Measurements from ENCODE around the gene RAB27B.
"Not testable (repeated sequence)": the region's sequence is repeated elsewhere in the genome, so short reads cannot be mapped to it uniquely, and the experiment has no call there.

Gene RAB27B, protein sequence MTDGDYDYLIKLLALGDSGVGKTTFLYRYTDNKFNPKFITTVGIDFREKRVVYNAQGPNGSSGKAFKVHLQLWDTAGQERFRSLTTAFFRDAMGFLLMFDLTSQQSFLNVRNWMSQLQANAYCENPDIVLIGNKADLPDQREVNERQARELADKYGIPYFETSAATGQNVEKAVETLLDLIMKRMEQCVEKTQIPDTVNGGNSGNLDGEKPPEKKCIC

DNA sequence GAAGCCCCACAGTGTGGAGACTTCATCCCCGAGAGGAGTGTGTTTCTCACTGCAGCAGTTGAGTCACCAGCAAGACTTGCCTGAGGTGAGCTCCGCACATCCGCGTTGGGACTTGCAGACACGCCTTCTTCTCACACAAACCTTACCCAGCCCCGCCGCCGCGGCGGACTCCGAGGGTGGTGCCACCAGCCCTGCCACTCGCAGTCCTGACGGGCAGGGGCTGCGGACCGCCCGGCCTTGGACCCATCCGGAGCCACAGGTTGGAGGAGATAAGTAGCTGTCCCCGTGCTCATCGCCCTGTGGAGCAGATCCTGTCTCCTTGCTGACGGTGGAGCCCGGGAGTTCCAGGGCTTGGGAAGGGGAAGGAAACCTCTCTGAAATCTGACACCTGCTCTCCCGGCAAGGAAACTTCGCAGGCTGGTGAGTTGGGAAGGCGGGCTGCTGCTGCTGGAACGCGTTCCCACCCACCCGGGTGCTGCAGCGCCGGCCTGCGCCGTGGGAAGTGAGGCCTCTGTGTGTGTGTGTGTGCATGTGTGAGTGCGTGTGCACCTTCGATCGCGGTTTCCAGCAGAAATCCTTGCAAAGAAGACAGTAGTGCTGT is at the start of gene RAB27B:
Gene RAB27B, plus strand, starts transcription at position 197 of the 601 bp plus-strand sequence. CDS start 49,109 bp downstream, outside the sequence.
- peak; percentile 81 for DNase-seq

DNA sequence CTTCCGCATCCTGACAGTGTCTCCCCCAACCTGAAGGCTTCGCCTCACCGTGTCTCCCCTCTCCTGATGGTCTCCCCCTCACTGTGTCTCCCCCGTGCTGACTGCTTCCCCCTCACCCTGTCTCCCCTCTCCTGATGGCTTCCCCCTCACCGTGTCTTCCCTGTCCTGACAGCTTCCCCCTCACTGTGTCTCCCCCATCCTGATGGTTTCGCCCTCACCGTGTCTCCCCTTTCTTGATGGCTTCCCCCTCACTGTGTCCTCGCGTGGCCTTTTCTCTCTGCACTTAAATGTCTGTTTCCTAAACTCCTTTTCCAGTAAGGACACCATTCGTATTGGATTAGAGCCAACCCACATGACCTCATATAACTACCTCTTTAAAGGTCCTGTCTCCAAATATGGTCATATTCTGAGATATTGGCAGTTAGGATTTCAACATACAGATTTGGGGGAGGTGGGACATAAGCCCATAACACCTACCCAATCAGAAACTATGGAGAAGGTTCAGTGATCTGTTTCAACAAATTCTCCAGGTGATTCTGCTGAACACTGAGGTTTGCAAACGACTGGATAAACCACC is 47.9 kb upstream of the RAB27B start:
- no peak for DNase-seq

DNA sequence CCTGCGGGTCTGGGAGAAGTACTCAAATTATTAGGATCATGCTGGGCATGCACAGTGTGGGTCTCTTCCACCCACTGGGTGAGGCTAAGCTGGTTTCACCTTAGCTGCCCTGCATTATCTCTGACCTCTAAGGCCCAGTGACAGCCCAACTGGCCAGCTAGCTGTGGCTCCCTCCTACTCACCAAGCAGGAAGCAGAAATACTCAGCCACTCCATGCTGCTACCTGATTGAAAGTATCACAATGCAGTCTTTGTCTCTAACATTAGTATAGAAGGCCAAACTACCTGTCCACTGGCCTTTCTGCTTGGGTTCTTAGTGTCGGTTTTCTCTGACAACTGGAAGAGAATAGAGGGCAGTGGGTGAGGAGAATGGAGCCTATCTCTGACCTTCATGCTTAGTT is 47.3 kb upstream of the RAB27B start:
- no peak for DNase-seq

DNA sequence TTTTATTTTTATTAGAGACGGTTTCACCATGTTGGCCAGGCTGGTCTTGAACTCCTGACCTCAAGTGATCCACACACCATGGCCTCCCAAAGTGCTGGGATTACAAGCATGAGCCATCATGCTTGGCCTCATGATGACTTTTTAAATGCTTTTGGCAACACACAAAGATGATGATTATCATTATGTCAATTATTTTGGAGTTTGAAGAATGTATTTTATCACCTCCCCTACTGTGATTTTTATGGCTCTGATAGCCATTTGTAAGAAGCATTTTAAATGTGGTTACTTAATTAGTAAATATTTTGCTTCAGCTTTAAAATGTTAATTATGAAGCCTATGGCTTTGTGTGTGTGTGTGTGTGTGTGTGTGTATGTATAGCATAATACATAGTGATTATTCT is 45.1 kb upstream of the RAB27B start:
- DNase-seq: peak; percentile 56

DNA sequence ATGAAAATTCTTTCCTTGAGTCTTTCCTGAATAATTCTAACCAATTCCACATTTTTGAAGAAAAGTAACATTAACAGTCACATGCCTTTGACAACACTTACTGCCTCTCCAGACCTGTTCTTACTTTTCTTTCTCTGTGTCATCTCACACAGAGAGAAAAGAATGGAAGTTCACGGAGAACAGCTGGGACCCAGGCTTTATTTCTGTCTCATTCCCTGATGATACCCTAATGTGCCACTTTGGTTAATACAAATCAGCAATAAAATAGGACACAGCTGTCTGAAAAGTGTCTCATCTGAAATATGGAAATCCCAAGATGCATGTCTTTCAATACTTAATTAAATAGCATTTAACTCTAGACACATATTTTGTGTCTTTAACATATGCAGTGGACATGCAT is 42.1 kb upstream of the RAB27B start:
- no peak for DNase-seq

DNA sequence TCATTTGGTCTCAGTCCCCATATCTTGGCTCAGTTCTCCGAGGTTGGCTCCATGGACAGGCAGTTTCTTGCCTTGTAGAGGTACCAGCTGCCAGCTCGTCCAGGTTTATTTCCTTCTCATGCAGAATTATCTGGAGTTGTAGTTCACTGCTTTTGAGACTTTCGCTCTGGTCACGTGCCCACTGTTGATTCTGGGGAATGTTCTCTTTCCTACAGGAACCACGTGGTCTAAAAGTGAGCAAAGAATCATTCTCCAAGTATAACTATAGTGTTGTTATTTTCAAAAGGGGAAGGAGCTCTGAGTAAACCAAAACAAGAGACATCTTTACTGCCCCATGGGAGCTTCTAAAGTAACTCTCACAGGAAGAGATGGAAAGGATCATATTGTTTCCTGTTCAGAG is 41.2 kb upstream of the RAB27B start:
- DNase-seq: no peak

DNA sequence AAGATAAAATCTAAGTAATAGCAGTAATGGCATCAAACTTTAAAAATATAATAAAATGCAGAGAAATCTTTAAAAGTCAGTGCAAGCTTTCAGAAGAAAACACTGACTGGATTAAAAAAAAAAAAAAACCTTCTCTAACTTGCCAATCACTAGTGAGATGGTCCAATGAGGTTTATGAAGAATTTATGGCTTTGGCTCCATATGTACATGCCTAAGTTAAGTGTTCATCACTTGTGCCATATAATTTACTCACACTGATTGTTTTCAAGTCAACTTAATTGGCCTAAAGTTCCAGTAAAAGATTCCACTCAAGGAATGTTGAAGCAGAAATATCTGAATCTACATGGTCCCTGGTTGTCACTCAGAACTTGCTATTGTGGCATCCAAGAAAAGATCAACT is 40.7 kb upstream of the RAB27B start:
- DNase-seq: peak; percentile 91

DNA sequence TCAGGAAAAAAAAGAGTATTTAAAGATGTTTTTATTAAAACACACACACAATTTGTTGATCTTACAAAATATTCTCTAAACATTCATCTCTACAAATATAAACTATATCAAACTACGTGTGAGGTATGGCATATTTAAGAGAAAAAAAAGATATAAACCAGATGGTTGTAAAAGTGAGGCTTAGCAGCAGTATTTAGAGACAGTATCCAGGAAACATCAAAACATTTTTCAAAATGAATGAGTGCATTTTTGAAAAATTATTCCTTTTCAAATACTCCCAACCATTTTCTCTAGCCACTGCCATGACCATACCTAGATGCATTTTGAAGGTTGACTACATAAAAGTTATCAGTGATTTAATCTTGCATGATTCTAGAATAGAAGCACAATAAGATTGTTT is 38.2 kb upstream of the RAB27B start:
- peak; percentile 27 for DNase-seq

DNA sequence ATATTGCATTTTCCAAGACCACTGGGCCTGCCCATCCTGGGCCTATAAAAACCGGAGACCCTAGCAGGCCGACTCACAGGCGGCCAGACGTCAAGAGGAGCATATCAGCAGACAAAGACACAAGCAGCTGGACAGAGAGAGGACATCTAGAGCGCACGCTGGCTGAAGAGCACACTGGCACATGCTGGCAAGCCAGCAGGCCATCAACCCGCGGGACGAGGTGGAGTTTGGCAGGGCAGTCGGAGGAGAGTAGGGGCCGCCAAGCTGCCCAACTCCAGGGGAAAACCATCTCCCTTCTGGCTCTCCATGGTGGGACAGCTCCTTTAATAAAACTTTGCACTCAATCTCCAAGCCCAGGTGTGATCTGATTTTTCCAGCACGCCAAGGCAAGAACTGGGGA is 36.6 kb upstream of the RAB27B start:
- DNase-seq: no peak

DNA sequence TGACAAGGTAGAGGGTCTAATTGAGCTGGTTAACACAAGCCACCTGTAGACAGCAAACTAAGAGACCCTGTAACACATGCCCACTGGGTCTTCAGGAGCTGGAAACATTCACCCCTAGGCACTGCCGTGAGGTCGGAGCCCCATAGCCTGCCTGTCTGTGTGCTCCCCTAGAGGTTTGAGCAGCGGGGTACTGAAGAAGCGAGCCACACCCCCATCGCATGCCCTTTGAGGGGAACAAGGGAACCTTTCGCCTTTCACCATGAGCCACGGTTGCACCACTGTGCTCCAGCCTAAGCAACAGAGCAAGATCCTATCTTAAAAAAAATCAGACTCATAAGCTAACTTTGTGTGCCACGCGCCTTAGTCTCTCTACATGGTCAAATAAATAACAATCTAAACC is 36.2 kb upstream of the RAB27B start:
- DNase-seq: no peak

DNA sequence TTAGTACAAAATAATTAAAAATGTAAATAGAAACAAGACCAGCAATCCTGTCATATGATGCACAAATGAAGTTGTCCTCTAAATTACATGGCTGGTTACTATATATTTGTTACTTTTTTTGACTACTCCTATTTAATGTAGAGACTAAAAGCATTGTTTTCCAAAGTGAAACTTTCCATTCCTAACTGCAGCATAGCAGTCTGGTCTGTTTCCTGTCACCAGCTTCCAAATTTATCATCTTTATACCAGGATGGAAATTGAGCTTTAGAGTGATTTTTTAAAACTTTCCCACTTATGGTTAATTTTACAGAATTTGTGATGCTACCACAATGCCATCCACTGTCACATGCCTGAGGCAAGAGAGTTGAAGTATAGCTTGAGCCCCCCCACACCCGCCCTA is 33.5 kb upstream of the RAB27B start:
- DNase-seq: peak; percentile 26

DNA sequence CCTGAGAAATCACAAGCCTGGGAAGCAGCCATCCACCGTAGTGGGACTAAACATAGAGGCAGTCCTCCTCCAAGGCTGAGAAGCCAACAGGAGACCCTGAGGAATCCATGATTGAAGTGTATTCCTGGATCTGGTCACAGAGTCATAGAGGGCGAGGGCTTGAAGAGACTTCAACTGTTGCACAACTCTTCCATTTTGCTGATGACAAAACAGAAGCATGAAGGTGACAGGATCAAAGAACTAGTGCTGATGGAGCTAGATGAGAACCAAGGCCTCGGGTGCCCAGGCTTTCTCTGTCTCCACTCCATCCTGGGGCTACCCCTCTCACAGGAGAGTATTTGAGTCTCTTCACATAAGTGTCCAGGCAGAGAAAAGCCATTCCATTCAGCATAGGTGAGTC is 30.1 kb upstream of the RAB27B start:
- no peak for DNase-seq

DNA sequence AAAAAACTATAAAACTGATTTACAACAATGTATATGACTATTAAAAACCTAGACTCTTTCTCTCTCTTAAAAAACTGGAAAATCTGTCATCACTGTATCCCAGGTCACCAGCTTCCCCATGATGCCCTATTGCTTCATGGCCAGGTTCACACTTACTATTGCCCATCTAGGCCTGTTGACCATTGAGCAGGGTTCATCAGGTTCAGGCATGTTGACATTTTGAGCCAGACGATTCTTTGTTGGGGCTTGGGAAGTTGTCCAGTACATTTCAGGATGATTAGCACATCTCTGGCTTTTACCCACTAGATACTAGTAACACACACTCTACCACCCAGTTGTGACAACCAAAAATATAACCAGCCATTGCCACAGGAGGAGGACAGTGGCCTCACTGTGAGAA is 26.9 kb upstream of the RAB27B start:
- no peak for DNase-seq

DNA sequence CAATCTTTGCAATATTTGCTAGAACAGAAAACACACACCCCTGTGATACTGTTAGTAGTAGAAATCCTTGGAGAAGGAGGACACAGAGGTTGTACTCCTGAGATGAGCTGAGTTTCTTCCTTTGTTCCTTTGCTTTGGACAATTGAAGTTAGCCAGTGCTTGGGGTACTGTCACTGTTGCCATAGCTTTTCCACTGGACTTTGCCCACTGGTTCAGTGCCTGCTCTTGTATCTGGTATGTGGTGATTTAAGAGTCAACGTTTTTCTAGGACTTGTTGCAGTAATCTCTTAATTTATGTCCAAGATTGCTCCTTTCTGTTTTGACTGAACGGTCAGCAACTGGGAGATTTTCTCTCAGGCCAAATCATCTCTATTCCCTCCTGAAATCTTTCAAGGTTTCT is 26.1 kb upstream of the RAB27B start:
- DNase-seq: no peak

DNA sequence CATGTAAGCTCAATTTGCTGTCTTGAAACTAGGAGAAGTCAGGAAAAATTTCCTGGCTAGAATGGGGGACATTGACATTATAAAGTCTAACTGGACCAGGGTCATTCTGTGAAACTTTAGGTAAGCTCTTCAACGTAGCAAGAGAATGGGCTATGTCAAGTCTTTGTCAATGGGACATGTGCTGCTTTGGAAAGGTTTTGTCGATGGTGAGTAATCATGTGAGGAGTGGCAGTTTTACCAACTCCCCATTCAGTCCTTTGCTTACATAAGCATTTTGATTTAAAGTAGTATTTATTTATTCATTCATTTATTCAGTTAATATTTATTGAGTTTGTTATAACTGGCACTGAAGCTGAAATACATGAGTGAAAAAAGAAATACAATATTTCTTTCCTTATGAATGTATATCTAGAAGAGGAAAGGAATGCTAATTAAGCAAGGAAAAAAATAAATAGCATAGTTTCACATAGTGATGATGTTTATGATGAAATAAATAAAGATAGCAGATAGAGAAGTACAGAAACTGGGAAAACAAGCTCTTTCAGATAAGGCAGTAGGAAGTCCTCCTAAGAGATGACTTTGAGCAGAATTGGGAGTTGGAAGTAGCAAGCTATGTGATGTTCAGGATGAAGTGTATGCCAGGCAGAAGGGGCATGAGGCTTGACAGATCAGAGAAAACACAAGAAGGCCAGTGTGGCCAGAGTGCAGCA is 25.4 kb upstream of the RAB27B start:
- no peak for DNase-seq

DNA sequence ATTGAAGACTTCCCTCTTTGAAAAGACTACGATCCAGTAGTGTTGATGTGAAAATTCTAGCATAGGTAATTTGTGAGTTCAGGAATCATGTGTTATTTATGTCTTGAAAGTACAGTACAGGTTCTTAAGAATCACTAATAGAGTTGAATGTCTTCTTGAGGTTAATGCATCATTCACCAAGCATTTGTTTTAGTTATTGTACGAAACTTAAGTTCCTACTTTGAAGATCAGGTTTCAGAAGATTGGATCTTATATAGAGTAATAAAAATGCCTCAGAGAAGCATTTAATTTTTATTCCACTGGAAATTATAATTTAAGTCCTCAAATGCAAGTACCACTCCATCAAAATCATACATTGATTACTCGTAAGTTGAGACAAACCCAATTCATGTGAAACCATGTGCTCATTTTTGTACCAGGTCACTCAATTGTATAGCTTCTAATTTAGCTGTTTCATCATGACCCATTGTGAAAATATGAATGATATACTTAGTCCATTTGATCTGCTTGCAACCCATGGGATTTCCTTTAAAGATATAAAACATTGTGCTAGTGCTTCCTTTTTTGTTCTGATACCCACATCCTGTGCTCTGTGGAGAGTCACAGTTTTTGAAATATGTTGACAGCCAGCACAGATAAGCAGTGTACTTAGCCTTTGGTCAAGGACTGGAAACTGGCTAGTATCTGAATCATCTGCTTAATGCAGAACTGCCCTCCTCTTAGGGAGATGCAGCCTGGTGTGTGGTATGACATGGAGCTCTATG is 22.5 kb upstream of the RAB27B start:
- peak; percentile 86 for DNase-seq

DNA sequence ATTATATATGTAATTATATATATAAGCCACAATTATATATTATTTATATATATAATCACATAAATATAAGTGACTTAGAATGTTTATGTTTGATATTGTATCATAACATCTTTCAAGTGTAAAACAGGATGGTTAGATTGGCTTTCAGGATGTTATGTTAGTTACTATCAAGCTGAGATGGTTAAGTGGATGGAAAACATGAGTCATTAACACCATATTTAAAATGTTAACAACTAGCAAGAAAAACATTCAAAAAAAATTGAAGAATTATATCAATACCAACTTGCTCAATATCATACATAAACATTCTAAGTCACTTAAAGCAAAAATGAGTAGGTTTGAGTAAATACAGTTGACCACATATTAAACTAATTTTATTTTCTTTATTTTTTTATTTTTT is 21.8 kb upstream of the RAB27B start:
- peak; percentile 43 for DNase-seq

DNA sequence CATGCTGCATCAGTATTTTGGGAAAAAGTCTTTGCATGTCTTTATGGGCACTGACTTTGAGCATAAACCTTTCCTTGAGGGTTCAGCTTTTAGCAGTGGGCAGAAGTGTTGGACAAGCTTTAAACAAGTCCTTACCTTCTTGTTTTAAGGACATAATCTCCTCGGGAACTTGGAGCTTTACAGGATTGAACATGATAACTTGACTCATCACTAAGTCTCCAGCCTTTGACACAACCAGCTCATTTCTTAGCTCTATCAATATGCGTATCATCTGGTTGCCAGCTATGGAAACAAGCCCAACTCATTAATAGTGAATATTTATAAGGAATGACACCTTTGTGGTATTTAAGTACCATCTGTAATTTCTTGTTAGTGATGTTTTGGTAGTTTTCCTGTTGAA is 21.0 kb upstream of the RAB27B start:
- no peak for DNase-seq

DNA sequence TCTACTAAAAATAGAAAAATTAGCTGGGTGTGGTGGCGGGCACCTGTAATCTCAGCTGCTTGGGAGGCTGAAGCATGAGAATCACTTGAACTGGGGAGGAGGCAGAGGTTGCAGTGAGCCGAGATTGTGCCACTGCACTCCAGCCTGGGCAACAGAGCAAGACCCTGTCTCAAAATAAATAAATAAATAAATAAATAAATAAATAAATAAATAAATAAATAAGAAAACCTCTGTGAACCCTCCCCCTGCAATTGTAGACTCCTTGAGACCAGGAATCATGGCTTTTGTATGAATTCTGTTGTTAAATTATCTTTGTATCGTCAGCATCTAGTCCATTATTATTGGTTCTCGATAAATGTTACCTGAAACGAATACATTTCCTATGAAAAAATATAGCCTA is 17.6 kb upstream of the RAB27B start:
- not testable (repeated sequence) for DNase-seq

DNA sequence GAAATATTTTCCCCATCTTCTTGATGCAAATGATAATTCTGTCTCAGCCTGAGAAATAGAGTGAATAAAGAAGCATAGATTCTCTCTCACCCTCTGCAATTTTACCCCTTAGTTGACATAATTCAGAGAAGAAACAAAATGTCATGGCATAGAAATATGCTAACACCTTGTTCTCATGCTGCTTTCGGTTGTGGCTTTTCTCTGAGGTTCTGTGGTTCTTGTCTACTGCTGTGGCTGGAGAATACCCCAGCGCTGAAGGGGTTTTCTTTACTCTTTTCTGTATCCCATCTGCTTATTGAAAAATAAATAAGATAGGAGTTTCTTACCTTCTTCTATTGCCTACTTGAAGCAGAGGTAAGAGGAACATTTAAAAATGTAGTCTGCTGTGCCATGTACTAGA is 15.4 kb upstream of the RAB27B start:
- no peak for DNase-seq

DNA sequence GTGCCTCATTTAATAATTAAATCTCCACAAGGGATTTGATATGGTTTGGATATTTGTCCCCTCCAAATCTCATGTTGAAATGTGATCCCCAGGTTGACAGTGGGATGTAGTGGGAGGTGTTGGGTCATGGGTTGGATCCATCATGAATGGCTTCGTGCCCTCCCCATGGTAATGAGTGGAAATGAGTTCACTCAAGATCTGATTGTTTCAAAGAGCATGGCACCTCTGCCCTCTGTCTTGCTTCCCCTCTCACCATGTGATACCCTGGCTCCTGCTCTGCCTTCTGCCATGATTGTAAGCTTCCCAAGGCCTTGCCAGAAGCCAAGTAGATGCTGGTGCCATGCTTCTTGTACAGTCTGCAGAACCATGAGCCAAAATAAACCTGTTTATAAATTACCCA is 15.0 kb upstream of the RAB27B start:
- DNase-seq: no peak

DNA sequence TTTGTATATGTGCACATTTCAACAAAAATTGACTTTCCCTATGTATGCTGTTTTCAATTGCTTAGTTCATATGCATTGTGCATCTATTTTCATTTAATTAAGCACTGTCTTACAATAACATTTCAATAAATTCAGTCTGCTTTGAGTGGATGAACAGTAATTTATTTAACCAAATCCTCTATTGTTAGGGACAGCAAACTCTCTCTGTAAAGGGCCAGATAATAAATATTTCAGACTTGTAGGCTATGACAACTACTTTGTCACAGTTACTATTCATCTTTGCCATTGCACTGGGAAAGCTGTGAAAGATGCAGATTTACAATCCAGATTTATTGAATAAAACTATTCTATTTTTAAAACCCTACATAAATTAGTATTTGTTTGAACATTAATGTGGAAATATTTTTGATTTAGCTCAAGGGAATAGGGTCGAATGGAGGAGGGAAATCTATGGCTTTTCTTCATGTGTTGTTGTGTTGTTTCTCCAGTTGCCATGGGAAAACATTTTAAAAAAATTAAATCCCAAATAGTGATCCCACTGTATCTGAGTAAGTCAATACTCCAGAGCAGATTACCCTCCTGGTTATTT is 14.2 kb upstream of the RAB27B start:
- DNase-seq: no peak

DNA sequence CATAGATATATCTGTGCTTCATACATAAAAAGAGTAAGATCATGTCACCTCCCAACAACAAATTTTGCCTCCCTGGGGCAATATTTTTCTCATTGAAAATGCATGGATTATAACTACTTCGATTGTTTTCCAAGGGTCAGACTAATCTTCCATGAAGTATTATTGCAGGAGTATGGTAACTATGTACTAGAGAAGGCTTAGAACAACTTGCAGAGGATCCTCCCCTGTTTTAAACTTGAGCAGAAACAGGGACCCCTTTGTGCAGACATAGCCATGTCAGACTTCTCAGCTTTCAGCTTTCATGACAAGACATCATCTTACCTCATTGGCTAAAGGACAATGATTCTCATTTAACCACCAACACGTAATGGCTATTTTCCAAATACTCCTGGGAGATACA is 13.2 kb upstream of the RAB27B start:
- no peak for DNase-seq

Measured in fibroblast of skin of right quadriceps (primary cell).